Glomerular visceral epithelial cell (primary cell): ENCODE data around the gene OPRL1.

ENCODE experiments used
- DNase-seq: peaks from one replicate; pipeline ENCODE4 v3.0.0-alpha.2; 2016; ENCODE audit errors: extremely low spot score

The OPRL1 gene

GRCh38 chr20:64042054-64042781 is 37.7 kb upstream of the OPRL1 start:
- no peak for DNase-seq

GRCh38 chr20:64043768-64044167 is 36.1 kb upstream of the OPRL1 start:
- DNase-seq = no peak

GRCh38 chr20:64044484-64045247 is 35.2 kb upstream of the OPRL1 start:
- peak; percentile 59 for DNase-seq

GRCh38 chr20:64045346-64046011 is 34.4 kb upstream of the OPRL1 start:
- DNase-seq = no peak

- no peak for DNase-seq
Measured at GRCh38 chr20:64047046-64047389, 32.9 kb upstream of the OPRL1 start.

GRCh38 chr20:64047968-64048401 is 31.9 kb upstream of the OPRL1 start:
- no peak for DNase-seq

- DNase-seq = no peak
Measured at GRCh38 chr20:64048402-64049044, 31.4 kb upstream of the OPRL1 start.

- DNase-seq = no peak
Measured at GRCh38 chr20:64049060-64049877, 30.6 kb upstream of the OPRL1 start, which contains the start of gene SOX18. TSS of gene SOX18 (minus strand) at chr20:64049639. CDS start at chr20:64049516, 123 bp downstream.

- no peak for DNase-seq
Measured at GRCh38 chr20:64049878-64050260, 30.0 kb upstream of the OPRL1 start.

- DNase-seq = no peak
Measured at GRCh38 chr20:64050261-64051032, 29.4 kb upstream of the OPRL1 start.

GRCh38 chr20:64051033-64051452 is 28.8 kb upstream of the OPRL1 start:
- no peak for DNase-seq

- DNase-seq = no peak
Measured at GRCh38 chr20:64051561-64052325, 28.1 kb upstream of the OPRL1 start.

- DNase-seq = no peak
Measured at GRCh38 chr20:64052326-64052722, 27.6 kb upstream of the OPRL1 start.

- DNase-seq = no peak
Measured at GRCh38 chr20:64052987-64053840, 26.7 kb upstream of the OPRL1 start.

GRCh38 chr20:64053841-64054661 is 25.8 kb upstream of the OPRL1 start:
- DNase-seq = no peak

GRCh38 chr20:64055396-64055892 is 24.4 kb upstream of the OPRL1 start:
- no peak for DNase-seq

- DNase-seq = peak; percentile 64
Measured at GRCh38 chr20:64055893-64056638, 23.8 kb upstream of the OPRL1 start.
